IPS-18c (cell line): ENCODE results near the gene C8B.

Source experiments
- H3K4me3 ChIP-seq: 2 replicates; pipeline ENCODE4 v1.7.0; 2013; ENCODE audit warnings: low read depth, mild to moderate bottlenecking, low read length, moderate library complexity; ENCODE audit not compliant: insufficient read depth
- H3K9me3 ChIP-seq: one replicate; pipeline ENCODE4 v1.6.1; 2013; ENCODE audit warnings: mild to moderate bottlenecking, low read length, moderate library complexity; ENCODE audit not compliant: control insufficient read depth, insufficient read depth

The C8B gene

DNA sequence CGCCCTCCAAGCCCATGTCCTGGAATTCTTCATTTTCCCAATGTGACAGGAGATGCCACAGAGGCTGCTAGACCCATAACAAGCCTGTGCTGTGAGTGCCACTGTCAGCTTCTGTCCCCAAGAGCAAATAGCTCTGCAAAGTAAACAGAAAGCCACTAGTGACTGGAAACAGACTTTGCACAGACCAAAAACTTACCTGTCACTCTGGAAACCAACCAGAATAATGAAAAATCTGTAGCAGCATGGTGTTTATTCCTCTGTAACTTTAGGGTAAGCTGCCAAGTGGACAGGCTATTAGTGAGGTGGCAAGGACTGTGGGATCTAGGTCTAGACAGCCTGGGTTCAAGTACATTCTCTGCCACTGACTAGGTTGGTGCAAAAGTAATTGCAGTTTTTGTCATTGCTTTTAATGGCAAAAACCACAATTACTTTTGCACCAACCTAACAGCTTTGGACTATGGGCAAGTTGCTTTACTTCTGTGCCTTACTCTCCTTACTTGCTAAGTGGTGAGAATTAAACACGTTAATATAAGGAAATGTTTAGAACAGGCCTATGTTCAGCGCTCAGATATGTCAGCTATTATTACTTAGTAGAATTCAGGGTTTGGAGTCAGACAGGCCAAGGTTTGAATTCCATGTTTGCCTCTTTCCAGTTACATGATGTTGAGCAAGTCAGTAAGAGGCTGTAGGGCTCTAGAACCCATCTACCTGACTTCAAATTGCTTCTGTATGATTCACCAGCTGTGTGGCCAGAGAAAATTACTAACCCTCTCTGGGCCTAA lies at the start of gene C8B:
Gene C8B (minus strand): TSS at position 100 of the 782 bp plus-strand sequence. CDS start 67 bp downstream, at position 33.
- H3K4me3 ChIP-seq, result no peak within 1 kb of the TSS

DNA sequence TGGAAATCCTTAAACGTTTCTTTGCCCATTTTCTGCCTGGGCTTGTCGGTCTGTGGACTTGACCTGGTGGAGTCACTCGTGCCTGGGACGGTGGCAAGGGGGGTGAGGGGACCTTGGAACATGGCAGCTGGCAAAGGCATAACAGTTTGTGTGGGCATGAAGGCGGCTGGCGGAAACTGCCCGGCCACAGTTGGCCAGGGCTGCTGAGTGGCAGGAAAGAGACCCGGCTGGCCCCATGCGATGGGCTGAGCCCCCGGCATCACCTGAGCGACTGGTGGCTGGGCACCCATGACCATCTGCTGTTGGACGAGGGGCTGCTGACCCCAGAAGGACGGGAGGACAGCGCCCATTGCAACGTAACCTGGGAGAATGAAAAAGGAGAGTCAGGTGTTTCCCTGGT lies 49.3 kb upstream of the C8B start:
- H3K9me3 ChIP-seq, result no peaks in the 10 kb centered on the region
- H3K4me3 ChIP-seq, result no peak overlapping the region

More for the DNA sequence above, at the start of gene C8B:
- H3K9me3 ChIP-seq, result no peaks in the 10 kb centered on the region

DNA sequence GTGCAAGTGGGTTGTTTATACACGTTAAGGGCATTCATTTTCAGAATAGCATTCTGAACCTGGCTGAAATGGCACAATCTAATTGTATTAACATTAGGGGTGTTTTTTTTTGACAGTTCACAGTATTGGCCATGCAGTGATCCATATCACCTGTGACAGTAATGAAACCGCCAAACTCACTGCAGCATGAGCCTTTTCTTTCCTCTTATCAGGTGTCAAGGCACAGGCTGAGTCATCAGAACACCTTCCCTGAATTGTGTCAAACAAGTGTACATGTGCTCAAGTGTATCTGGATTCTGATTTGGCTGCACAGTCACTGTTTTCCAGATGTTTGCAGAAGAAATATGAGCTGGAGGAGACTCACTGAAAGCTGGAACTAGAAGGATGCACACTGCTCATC lies 47.7 kb upstream of the C8B start:
- no peaks in the 10 kb centered on the region for H3K9me3 ChIP-seq
- no peak overlapping the region for H3K4me3 ChIP-seq

DNA sequence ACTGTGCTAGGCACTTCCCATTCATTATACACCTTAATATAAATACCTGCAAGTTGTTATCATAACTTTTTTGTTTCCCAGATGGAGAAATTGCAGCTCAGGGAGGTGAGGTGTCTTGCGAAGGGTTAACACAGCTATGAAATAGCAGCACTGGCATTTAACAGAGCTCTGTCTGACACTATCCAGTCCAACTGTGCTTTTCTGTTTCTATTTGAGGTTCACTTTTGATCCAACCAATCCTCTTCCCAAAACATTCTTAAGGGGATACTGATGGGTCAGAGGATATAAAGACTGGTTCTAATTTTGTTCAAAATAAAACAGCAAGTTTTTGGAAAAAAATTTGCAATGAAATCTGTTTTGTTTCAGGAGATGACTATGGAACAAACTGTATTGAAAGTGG lies 46.5 kb upstream of the C8B start:
- H3K4me3 ChIP-seq, result no peak overlapping the region
- no peaks in the 10 kb centered on the region for H3K9me3 ChIP-seq

DNA sequence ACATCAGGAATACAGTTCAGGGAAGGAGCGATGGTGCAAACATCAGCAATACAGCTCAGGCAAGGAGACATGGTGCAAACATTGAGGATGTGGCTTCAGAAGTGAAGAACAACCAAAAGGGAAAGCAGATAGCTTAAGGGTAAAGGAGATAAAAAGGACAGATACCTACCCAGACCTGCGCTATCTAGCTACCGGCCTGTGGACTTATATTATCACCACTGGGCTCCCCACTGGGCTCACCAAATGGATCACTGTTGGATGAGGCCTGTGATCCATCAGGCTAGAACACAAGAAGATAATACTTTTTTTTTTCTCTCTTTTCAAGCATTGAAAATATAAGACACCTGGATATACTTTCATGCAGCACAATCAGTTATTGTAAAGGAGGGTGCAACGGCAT lies 44.7 kb upstream of the C8B start:
- no peak overlapping the region for H3K4me3 ChIP-seq
- no peaks in the 10 kb centered on the region for H3K9me3 ChIP-seq

DNA sequence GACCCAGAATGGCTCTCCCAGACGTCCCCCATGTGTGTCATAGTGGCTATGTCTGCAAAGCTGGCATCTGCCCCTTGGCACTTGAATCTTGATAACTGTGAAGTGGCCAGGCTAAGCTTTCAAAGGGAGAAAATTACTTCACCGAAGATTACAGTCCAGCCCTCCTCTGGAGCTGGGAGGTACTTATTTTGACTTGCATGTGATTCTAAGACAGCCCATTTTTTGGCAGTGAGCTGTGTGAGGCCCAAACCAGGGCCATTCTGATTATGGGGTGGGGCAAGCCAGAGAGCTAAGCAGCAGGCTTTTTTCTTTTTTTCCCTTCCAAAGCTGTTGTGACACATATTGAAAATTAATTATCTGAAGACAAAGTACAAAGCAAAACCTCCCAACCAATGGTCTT lies 42.1 kb upstream of the C8B start:
- Histone ChIP-seq H3K9me3 (no peaks in the 10 kb centered on the region), H3K4me3 (no peak overlapping the region)

DNA sequence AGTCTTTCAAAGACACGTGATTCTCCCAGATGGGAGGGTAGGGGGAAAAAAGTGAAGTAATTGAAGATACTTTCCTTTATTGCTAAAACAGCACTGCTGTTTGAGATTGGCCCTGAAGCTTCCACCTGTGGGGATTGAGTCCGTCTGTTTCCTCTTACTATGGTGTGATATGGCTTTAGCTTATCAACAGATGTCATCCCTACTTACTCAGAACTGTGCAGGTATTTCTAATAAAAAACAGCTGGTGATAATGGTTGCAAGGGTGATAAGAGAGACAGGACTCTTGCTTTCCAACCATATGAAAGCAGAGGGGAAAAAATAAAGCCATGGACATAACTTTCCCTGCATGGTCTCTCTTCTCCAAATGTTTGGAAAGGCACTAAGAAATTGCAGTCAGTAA lies 41.7 kb upstream of the C8B start:
- Histone ChIP-seq H3K9me3 (no peaks in the 10 kb centered on the region), H3K4me3 (no peak overlapping the region)

DNA sequence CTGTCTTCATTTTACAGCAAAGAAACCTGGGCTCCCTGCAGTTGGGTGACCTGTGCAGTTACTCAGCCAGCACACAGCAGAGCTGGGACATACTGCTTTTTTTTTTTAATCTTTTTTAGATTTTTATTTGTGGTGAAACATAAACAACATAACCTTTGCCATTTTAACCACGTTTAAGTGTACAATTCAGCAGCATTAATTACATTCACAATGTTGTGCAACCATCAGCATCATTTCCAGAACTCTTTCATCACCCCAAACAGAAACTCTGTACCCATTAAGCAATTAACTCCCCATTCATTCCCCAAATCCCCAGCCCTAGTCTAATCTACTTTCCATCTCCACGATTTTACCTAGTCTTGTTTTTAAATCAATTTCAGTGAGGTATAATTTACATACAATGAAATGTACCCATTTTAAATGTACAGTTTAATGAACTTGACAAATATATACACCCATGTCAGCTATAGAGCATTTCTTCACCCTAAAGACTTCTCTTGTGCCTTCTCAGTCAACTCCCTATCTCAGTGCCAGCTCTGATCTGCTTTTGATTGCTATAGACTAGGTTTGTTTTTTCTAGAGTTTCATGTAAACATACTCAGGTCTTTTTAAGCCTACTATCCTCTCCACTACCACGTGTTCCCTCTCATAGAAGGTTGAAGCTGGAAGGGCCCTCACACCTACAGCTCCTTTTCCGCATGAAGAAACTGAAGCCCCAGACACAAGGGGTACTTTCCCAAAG lies 37.8 kb upstream of the C8B start:
- H3K4me3 ChIP-seq, result no peak overlapping the region
- H3K9me3 ChIP-seq, result no peaks in the 10 kb centered on the region

DNA sequence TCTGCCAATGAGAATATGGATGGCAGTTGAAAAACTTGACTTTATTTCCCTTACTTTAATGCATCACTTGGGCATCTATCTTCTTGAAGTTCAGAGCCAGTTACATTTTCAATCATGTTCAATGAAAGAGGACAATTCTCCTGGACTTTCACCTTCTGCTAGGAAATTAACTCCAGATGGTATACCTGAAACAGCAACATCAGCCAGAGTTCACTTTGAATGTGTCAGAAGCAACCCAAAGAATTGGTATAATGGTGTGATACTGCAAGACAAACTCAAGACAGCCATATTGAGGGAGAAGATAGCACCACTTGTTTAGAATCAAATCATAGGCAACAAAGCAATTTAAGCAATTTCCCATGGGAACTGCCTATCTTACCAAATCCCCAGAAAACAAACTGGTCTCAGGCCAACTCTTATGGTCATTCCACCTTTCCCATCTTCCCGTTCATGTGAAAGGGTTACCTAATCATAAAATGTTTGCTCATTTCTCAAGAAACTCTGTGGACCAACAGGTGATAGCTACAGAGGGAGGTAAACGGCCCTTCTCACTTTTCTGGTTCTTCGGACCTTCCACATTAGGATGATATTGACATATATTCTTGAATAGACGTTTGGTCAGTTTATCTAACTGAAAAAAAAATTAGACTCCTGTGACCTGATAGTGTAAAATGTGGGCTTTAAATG lies 29.7 kb upstream of the C8B start:
- Histone ChIP-seq H3K4me3 (no peak overlapping the region), H3K9me3 (no peaks in the 10 kb centered on the region)

DNA sequence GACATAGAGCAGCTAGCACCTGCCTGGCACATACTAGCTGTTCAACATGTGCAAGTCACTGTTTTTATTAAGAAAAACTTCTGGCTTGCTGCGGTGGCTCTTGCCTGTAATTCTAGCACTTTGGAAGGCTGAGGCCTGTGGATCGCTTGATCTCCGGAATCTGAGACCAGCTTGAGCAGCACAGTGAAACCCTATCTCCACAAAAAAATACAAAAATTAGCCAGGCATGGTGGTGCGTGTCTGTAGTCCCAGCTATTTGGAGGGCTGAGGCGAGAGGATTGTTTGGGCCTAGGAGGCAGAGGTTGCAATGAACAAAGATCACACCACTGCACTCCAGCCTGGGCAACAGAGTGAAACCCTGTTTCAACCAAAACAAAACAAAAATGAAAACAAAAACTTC lies 27.7 kb upstream of the C8B start:
- Histone ChIP-seq H3K9me3 (no peaks in the 10 kb centered on the region), H3K4me3 (no peak overlapping the region)

DNA sequence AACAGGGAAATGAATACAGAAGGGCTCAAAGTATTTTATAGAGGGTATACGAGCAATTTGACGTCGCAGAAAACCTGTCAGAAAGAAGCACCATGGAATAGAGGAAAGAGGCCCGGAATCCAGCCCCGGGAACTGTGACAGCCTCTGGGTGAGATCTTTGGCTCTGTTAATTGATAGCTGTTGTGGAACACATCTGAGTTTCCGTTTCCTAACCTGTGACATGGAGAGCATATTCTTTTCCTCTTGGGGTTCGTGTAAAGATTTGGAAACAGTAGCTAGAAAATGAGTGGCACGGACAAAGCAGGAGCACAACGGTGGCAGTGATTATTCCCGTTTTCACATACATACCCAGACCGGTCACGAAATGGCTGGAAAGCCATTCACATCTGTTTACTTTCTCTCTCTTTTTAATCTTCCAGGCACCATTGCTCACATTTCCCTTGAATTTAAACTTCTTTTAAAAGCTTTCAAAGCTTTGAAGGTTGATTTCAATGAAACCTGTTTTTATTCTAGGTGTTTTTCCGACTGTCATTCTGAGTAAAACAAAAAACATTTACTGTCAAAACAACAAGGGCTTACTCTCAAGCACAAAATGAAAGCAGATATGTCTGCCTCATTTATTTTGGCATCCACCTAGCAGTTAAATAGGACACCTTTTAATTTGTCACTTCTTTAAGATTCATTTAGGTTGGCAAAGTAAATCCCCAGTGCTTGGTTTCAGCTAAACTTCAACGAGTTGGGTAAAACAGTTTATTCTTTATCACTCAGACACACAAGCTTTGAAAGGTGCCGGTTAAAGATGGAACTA lies 26.7 kb upstream of the C8B start:
- Histone ChIP-seq H3K4me3 (no peak overlapping the region), H3K9me3 (no peaks in the 10 kb centered on the region)

DNA sequence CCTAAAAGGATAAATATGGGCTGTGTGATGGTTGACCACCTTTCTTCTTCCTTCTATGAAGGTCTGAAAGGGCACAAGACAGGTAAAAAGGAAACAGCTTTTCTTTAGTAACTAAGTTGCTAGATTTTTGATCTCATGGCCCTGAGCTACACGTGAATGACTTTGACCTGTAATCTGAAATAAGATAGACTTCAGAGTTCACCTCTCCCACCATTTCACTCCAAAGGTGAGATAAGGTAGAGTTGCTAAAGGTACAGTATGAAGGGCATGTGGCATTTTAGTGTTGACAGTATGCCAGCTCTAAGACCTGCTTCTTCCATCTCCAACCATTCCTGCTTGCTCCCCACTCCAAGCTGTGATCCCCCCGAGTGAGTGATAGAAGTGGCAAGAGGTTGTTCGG lies 25.8 kb upstream of the C8B start:
- Histone ChIP-seq H3K9me3 (no peaks in the 10 kb centered on the region), H3K4me3 (no peak overlapping the region)

DNA sequence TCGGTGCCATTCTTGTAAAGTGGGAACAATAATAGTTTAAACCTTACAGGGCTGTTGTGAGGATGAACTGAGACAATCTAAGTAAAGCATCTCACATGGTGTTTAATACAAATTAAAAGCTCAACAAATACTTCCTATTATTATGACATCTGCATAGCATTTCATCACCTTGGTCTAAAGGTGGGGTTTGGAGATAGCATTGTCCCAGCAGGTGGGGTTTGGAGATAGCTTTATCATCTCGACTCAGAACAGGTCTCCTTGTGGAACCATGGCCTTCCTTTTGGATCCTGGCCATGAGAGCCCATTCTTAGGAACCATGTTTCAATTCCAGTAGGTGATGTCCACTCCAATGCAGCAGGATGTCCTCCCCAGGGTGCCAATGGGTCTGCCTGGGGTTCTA lies 20.6 kb upstream of the C8B start:
- H3K4me3 ChIP-seq, result no peak overlapping the region
- no peaks in the 10 kb centered on the region for H3K9me3 ChIP-seq

DNA sequence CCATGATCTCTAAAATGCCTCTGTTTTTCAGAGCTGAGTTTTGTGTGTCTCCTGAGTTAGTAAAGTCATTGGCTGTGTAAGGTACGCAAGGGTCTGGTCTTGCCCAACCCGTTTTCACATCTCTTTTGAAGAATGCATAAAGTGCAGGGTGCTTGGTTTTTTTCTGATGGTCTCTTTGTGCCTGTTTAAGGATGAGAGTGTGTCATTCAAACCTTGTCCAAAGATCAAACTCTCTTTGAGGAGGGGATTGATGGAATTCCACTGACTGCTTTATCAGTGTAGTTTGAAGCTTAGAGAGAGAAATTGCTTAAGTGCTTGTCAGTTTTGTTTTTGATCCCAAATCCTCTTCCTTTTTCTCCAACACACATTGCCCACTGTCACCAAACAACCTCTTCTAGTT lies 20.0 kb upstream of the C8B start:
- Histone ChIP-seq H3K9me3 (no peaks in the 10 kb centered on the region), H3K4me3 (no peak overlapping the region)

DNA sequence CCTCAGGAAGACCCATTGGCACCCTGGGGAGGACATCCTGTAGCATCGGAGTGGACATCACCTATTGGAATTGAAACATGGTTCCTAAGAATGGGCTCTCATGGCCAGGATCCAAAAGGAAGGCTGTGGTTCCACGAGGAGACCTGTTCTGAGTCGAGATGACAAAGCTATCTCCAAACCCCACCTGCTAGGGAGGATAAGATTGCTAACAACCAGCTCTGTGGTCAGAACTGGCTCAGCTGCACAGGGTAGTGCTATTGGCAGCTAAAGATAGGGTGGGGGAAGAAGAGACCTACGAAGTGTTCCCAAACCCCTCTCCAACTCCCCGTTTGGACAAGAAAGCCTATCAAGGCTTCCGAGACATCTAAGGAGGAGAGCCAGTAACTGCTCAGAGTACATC lies 17.7 kb upstream of the C8B start:
- H3K4me3 ChIP-seq, result no peak overlapping the region
- H3K9me3 ChIP-seq, result no peaks in the 10 kb centered on the region

DNA sequence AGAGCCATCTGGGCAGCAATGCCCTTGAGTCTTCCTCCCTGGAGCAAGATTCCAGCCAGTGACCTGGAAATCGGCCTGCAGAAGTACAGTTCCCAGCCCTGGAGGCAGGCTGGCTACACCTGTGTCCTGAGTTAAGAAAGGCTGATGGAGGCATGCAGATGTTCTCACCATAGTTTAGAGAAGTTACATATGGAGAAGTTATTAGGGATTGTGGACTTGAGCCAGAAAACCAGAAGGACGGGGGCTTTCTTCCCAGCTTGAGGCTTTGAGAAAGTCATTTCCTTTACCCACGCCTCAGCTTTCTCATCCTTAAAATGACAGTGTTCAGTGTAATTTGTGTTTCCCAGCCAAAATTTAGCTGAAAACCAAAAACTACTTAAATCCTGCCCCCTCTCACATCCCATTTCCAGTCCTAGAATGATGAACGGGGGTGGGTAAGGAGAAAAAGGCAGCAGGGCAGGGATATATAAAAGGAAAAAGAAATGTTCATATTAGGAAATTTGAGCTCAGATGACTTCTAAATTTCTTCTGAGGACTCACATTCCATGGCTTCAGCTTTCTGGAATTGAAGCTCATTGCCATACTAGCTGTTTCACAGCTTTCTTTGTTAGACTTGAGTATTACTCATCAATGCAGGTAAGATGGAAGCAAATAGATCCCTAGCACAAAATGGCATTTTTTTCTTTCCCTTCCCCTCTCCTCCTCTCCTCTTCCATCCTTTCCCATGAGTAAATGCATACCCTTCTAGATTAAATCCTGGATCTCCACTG lies 14.4 kb upstream of the C8B start:
- no peak overlapping the region for H3K4me3 ChIP-seq
- H3K9me3 ChIP-seq, result no peaks in the 10 kb centered on the region

DNA sequence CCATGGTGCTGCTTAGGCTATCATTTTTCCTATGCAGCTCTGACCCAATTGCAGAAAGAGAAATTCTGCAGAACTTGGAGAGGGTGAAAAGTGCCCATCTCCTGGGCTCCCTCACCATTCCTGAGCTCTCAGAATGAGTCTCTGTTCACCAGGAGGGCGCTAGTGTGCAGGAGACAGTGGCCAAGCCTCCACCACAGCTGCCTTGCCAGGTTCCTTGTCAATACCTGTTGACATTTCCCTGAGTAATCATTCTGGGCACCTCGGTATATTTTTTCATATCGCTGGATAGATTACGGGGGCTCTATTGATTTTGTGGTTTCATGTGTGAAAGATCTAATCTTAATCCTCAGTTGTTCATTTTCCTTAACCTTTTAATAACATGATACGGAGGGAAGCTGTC lies 13.0 kb upstream of the C8B start:
- no peak overlapping the region for H3K4me3 ChIP-seq
- H3K9me3 ChIP-seq, result no peaks in the 10 kb centered on the region
